ENCODE results near the gene EIF2B5. TPM values are rescaled to one million over a fixed set of nuclear protein-coding genes. Genes with fewer than 3 reads are reported as not detected.

The EIF2B5 gene
- total and polyA plus RNA-seq, 2 of the 13 experiments (the other 11 are each of a cell fraction or from before 2014, with no cell fraction given) = 38.4 to 60.2 TPM

GRCh38 chr3:184154885-184155643 lies 19.9 kb downstream of the EIF2B5 start, which contains the start of gene DVL3:
TSS of gene DVL3 (plus strand) at chr3:184155377. CDS start at chr3:184155636, 259 bp downstream.
- Histone ChIP-seq H3K9ac (ENCODE audit: insufficient read depth, low read depth, low read length) (peak within 1 kb of the TSS; percentile 97), H3K4me3 (replicated peaks in 1 of 3; ENCODE audit: insufficient read depth in 1 of 3, low read depth in 2 of 3, low read length in 3 of 3) (peak within 1 kb of the TSS; percentile 77 to 100 (median 99)), H3K9me3 (ENCODE audit: low read length) (no peaks in the 10 kb centered on the region), H3K36me3 (replicated peaks in 1 of 2; ENCODE audit: control insufficient read depth in 1 of 2, insufficient read depth in 2 of 2, low read length in 2 of 2) (no peaks in the 10 kb centered on the region), H3K4me1 (ENCODE audit: insufficient read depth, low read length) (peaks cover 37% of the 10 kb centered on the region), H3K27ac (ENCODE audit: extremely low read length, insufficient read depth, low read length) (peak within 1 kb of the TSS; percentile 96), H3K4me2 (ENCODE audit: low read depth, low read length) (peak within 1 kb of the TSS; percentile 92), H3K27me3 (ENCODE audit: control insufficient read depth in 1 of 2, insufficient read depth in 2 of 2, low read length in 2 of 2) (no peaks in the 10 kb centered on the region; a peak in 1 of 5 replicates), H4K20me1 (ENCODE audit: insufficient read depth, low read length) (peaks cover 18% of the 10 kb centered on the region; the same call in 1 of the 2 replicates), H3K79me2 (ENCODE audit: insufficient read depth, low read length) (peaks cover 40% of the 10 kb centered on the region), H2AFZ (ENCODE audit: low read length) (peak within 1 kb of the TSS; percentile 84)
- BruUV-seq (replicated peaks) = no TSS peak
- 5% methylated on average over 17 of the region's 84 CpGs for WGBS (ENCODE audit: low lambda C conversion rate)
- CTCF ChIA-PET (ENCODE audit: low intra/inter-chr PET ratio, low total read pairs) = no interaction called here
- DNase-seq (ENCODE audit: low spot score) = peak; percentile 50
- peak; percentile 68 for ATAC-seq
- in situ Hi-C loops (cut with HindIII; ENCODE audit: extremely low pct_ligation_motif_present, low pct_unique_long_range_greater_than_20kb) = loop anchor here (5.0 kb wide), 1 partner anchor 92 kb away; the partner anchor contains the start of genes ALG3 and EEF1AKMT4
- no peak for FAIRE-seq
- intact Hi-C loops (cut with micrococcal nuclease; ENCODE audit: unreplicated experiment) = no loop called here
- POLR2A ChIA-PET = interaction anchor here (0.8 to 3.1 kb wide), 9 partner anchors 10 to 182 kb away, joined by 3 to 28 read pairs (median 4); partner anchors contain the start of genes ABCF3, AP2M1, EIF2B5 and FAM131A
- TF ChIP-seq RARG (CRISPR knock-in tag; IDR thresholded peaks at IDR 0.05; ENCODE audit: low read depth) = no peak
- no peak for TF ChIP-seq E2F2 (CRISPR knock-in tag; IDR thresholded peaks at IDR 0.05; ENCODE audit: borderline replicate concordance)
- no peak for TF ChIP-seq ATF5 (CRISPR knock-in tag; IDR thresholded peaks at IDR 0.05; ENCODE audit: low read depth)
- TF ChIP-seq HIVEP1 (CRISPR knock-in tag; IDR thresholded peaks at IDR 0.05) = no peak
- no peak for TF ChIP-seq ZNF281 (CRISPR knock-in tag; IDR thresholded peaks at IDR 0.05; ENCODE audit: borderline replicate concordance)
- TF ChIP-seq ZNF800 (CRISPR knock-in tag; IDR thresholded peaks at IDR 0.05) = no peak
- no peak for TF ChIP-seq HCFC1 (IDR thresholded peaks at IDR 0.05; ENCODE audit: low read depth, low read length)
- no peak for TF ChIP-seq JUND (CRISPR knock-in tag; IDR thresholded peaks at IDR 0.05)
- no peak for TF ChIP-seq ZNF569 (CRISPR knock-in tag; IDR thresholded peaks at IDR 0.05; ENCODE audit: borderline replicate concordance)
- TF ChIP-seq ZNF724P (CRISPR knock-in tag; IDR thresholded peaks at IDR 0.05; ENCODE audit: borderline replicate concordance) = no peak
- peak; percentile 64; the same call in 1 of the 2 replicates for TF ChIP-seq SP5 (CRISPR knock-in tag; IDR thresholded peaks at IDR 0.05; ENCODE audit: borderline replicate concordance, low read depth)
- no peak for TF ChIP-seq ZNF10 (CRISPR knock-in tag; IDR thresholded peaks at IDR 0.05; ENCODE audit: borderline replicate concordance, low read depth)
- no peak for TF ChIP-seq ARID2 (CRISPR knock-in tag; IDR thresholded peaks at IDR 0.05; ENCODE audit: borderline replicate concordance)
- peak; percentile 49; the same call in 1 of the 2 replicates for TF ChIP-seq MAX (IDR thresholded peaks at IDR 0.05)
- TF ChIP-seq ZNF75D (CRISPR knock-in tag; IDR thresholded peaks at IDR 0.05; ENCODE audit: borderline replicate concordance) = no peak
- no peak for TF ChIP-seq ZNF660 (CRISPR knock-in tag; IDR thresholded peaks at IDR 0.05; ENCODE audit: borderline replicate concordance, low read depth)
